K562 (cell line): ENCODE results near the gene STX1B. TPM values are rescaled to one million over a fixed set of nuclear protein-coding genes. Genes with fewer than 3 reads are reported as not detected.

ENCODE experiments used
- EP300 ChIP-seq: IDR thresholded peaks from 2 replicates; pipeline ENCODE4 v1.6.1; 2012; ENCODE audit warnings: low read length, improper control_type of control experiment
- HSF4 ChIP-seq: fragments of 250-450 bp; sonication (Bioruptor Pico); IDR thresholded peaks from 2 replicates; pipeline ENCODE4 v2.1.2; 2022; ENCODE audit warnings: mild to moderate bottlenecking, moderate library complexity, borderline replicate concordance
- POLR2G ChIP-seq: fragments of 200-400 bp; formaldehyde crosslinking; IDR thresholded peaks from 2 replicates; pipeline ENCODE4 v1.6.1; 2017; ENCODE audit warnings: low read depth, mild to moderate bottlenecking, antibody characterized with exemption, low read length, moderate library complexity
- TAF15 ChIP-seq: fragments of 200-400 bp; formaldehyde crosslinking; IDR thresholded peaks from 2 replicates; pipeline ENCODE4 v1.6.1; 2017; ENCODE audit warnings: mild to moderate bottlenecking, low read depth, low read length, moderate library complexity
- ZNF561 ChIP-seq: fragments of 450-650 bp; formaldehyde crosslinking; conservative IDR thresholded peaks from 2 replicates; pipeline ENCODE4 v1.4.0; 2020; ENCODE audit warnings: mild to moderate bottlenecking, moderate library complexity
- ZNF57 ChIP-seq: fragments of 450-650 bp; formaldehyde crosslinking; IDR thresholded peaks from 2 replicates; pipeline ENCODE4 v1.4.0; 2020; ENCODE audit warnings: mild to moderate bottlenecking, moderate library complexity
- polyA plus RNA-seq, 8 experiments: library from polyadenylated mRNA; depleted of rRNA in 4 of 8; stranded (reverse) in 5 of 8; unstranded in 3 of 8; fragments of >200 nt; fragmentation: Nextera tagmentation in 2 of 8; fragmentation: Illumina TruSeq in 1 of 8; extraction: Ambion mirVana in 2 of 8; extraction: Trizol in 1 of 8; gene quantifications; 2 replicates each; pipeline versions ENCODE4 v1.2.1 to v1.2.3, GENCODE V29; 2011 to 2014; ENCODE audit warnings: inconsistent platforms in 1 of 8, missing spikeins in 1 of 8
- total RNA-seq, 7 experiments: library from RNA; depleted of rRNA in 6 of 7; stranded (reverse); fragments of >200 nt in 6 of 7; fragmentation: Illumina TruSeq in 2 of 7; extraction: Trizol in 2 of 7; gene quantifications; 2 replicates each; pipeline versions ENCODE4 v1.2.1 to v1.2.3, GENCODE V29; 2011 to 2021; ENCODE audit warnings: low replicate concordance in 1 of 7
- TF ChIP-seq, protein P1 (sequence below): fragments of 450-650 bp; IDR thresholded peaks from 2 replicates; pipeline ENCODE4 v1.6.1; 2018; ENCODE audit warnings: mild to moderate bottlenecking, low read depth; ENCODE audit not compliant: partially characterized antibody
- TF ChIP-seq, protein P2 (sequence below), 3 experiments: IDR thresholded peaks in 2 of 3; conservative IDR thresholded peaks in 1 of 3; 2 replicates each; pipeline ENCODE4 v1.5.1; 2011 to 2012; ENCODE audit warnings: low read length in 3 of 3, mild to moderate bottlenecking in 3 of 3, control low read depth in 2 of 3, improper control_type of control experiment in 1 of 3, inconsistent platforms in 1 of 3, low read depth in 1 of 3, mixed read lengths in 1 of 3, moderate library complexity in 1 of 3; ENCODE audit not compliant: insufficient read depth in 2 of 3

The STX1B gene
- total and polyA plus RNA-seq, 9 of the 15 experiments (the other 6 are each of a cell fraction or from before 2014, with no cell fraction given), result 0.07 to 2.5 (median 0.86) TPM

DNA sequence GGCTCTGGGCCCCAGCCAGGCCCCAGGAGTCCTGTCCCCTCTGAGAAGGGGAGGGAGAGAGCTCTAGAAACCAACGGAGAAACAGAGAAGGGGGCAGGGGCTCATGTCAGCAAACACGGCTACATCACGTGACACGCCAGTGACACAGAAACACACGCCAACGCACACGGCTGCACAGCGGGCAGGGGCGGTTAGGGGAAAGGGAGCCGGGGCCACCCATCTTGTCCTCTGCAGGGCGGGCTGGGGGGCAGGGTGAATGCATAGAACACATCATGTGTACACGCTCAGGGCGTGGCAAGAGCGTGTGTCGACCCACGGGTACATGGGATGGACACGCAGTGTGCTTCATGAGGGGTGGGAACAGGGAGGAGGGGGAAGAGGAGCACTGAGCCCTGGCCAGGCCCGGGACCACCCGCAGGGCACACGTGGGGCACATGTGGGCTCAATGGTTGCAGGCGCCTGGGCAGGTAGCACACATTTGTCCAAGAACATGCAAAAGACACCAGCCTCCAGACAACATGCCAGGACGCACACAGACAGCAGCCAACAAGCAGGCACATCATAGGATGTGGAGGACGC, 20.9 kb downstream of the STX1B start (continued):
- TF ChIP-seq, protein P1, sequence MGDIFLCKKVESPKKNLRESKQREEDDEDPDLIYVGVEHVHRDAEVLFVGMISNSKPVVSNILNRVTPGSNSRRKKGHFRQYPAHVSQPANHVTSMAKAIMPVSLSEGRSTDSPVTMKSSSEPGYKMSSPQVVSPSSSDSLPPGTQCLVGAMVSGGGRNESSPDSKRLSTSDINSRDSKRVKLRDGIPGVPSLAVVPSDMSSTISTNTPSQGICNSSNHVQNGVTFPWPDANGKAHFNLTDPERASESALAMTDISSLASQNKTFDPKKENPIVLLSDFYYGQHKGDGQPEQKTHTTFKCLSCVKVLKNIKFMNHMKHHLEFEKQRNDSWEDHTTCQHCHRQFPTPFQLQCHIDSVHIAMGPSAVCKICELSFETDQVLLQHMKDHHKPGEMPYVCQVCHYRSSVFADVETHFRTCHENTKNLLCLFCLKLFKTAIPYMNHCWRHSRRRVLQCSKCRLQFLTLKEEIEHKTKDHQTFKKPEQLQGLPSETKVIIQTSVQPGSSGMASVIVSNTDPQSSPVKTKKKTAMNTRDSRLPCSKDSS, result no peak
- TF ChIP-seq ZNF57 (no peak), EP300 (no peak), TAF15 (no peak), ZNF561 (CRISPR knock-in tag) (no peak), HSF4 (CRISPR knock-in tag) (no peak), POLR2G (peak; percentile 67)
- TF ChIP-seq, protein P2, sequence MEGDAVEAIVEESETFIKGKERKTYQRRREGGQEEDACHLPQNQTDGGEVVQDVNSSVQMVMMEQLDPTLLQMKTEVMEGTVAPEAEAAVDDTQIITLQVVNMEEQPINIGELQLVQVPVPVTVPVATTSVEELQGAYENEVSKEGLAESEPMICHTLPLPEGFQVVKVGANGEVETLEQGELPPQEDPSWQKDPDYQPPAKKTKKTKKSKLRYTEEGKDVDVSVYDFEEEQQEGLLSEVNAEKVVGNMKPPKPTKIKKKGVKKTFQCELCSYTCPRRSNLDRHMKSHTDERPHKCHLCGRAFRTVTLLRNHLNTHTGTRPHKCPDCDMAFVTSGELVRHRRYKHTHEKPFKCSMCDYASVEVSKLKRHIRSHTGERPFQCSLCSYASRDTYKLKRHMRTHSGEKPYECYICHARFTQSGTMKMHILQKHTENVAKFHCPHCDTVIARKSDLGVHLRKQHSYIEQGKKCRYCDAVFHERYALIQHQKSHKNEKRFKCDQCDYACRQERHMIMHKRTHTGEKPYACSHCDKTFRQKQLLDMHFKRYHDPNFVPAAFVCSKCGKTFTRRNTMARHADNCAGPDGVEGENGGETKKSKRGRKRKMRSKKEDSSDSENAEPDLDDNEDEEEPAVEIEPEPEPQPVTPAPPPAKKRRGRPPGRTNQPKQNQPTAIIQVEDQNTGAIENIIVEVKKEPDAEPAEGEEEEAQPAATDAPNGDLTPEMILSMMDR (IDR thresholded peaks at IDR 0.05 in 2 of 3, conservative IDR thresholded peaks at IDR 0.05 in 1 of 3; ENCODE audit: insufficient read depth in 2 of 3, low read depth in 1 of 3, low read length in 3 of 3), result no peak
- TF ChIP-seq, all 486 proteins: peak for 2
